WTC11 (cell line): ENCODE results near the gene COL5A1.

Source experiments
- ETV6 ChIP-seq: sonication (generic); formaldehyde crosslinking; IDR thresholded peaks from 2 replicates; pipeline ENCODE4 v1.8.1; 2022; ENCODE audit warnings: mild to moderate bottlenecking, missing genetic modification reagents
- NR2C2 ChIP-seq: sonication (generic); formaldehyde crosslinking; IDR thresholded peaks from 2 replicates; pipeline ENCODE4 v1.8.0; 2022; ENCODE audit warnings: mild to moderate bottlenecking, missing genetic modification reagents
- TF ChIP-seq, protein P1 (sequence below): fragments of 250-450 bp; sonication (Bioruptor Pico); IDR thresholded peaks from 2 replicates; pipeline ENCODE4 v2.1.2; 2022; ENCODE audit warnings: mild to moderate bottlenecking, moderate library complexity
- TF ChIP-seq, protein P2 (sequence below): fragments of 200-600 bp; IDR thresholded peaks from 2 replicates; pipeline ENCODE4 v1.8.0; 2022; ENCODE audit warnings: antibody characterized with exemption
- TF ChIP-seq, protein P3 (sequence below): sonication (generic); formaldehyde crosslinking; IDR thresholded peaks from 2 replicates; pipeline ENCODE4 v1.8.0; 2022; ENCODE audit warnings: mild to moderate bottlenecking, missing genetic modification reagents
- TF ChIP-seq, protein P4 (sequence below): fragments of 250-450 bp; sonication (Bioruptor Pico); IDR thresholded peaks from 2 replicates; pipeline ENCODE4 v1.9.0; 2021; ENCODE audit warnings: mild to moderate bottlenecking, borderline replicate concordance
- TF ChIP-seq, protein P5 (sequence below): sonication (generic); formaldehyde crosslinking; IDR thresholded peaks from 2 replicates; pipeline ENCODE4 v1.8.1; 2022; ENCODE audit warnings: missing genetic modification reagents, borderline replicate concordance

DNA sequence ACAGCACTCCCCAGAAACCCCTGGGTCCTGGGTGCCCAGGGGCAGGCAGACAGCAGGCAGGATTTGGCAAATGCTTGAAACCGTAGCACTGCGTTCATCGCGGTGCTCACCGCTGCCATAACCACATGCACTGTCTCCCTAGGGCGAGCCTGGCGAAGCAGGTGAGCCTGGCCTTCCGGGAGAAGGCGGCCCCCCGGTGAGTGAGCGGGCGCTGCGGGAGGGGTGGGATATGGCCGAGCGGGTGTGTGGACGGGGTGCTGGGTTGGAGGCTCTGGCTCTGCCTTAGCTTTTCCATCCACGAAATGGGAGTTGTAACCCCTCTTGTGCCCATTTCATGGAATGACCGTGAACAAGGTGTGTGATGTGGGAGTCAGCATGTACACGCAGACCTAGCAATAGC, 172.2 kb downstream of the COL5A1 start:
- TF ChIP-seq, protein P1, sequence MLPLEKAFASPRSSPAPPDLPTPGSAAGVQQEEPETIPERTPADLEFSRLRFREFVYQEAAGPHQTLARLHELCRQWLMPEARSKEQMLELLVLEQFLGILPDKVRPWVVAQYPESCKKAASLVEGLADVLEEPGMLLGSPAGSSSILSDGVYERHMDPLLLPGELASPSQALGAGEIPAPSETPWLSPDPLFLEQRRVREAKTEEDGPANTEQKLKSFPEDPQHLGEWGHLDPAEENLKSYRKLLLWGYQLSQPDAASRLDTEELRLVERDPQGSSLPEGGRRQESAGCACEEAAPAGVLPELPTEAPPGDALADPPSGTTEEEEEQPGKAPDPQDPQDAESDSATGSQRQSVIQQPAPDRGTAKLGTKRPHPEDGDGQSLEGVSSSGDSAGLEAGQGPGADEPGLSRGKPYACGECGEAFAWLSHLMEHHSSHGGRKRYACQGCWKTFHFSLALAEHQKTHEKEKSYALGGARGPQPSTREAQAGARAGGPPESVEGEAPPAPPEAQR (CRISPR knock-in tag): no peak
- TF ChIP-seq, protein P2, sequence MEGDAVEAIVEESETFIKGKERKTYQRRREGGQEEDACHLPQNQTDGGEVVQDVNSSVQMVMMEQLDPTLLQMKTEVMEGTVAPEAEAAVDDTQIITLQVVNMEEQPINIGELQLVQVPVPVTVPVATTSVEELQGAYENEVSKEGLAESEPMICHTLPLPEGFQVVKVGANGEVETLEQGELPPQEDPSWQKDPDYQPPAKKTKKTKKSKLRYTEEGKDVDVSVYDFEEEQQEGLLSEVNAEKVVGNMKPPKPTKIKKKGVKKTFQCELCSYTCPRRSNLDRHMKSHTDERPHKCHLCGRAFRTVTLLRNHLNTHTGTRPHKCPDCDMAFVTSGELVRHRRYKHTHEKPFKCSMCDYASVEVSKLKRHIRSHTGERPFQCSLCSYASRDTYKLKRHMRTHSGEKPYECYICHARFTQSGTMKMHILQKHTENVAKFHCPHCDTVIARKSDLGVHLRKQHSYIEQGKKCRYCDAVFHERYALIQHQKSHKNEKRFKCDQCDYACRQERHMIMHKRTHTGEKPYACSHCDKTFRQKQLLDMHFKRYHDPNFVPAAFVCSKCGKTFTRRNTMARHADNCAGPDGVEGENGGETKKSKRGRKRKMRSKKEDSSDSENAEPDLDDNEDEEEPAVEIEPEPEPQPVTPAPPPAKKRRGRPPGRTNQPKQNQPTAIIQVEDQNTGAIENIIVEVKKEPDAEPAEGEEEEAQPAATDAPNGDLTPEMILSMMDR: no peak
- TF ChIP-seq, protein P3, sequence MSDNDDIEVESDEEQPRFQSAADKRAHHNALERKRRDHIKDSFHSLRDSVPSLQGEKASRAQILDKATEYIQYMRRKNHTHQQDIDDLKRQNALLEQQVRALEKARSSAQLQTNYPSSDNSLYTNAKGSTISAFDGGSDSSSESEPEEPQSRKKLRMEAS (CRISPR knock-in tag): no peak
- TF ChIP-seq, protein P4, sequence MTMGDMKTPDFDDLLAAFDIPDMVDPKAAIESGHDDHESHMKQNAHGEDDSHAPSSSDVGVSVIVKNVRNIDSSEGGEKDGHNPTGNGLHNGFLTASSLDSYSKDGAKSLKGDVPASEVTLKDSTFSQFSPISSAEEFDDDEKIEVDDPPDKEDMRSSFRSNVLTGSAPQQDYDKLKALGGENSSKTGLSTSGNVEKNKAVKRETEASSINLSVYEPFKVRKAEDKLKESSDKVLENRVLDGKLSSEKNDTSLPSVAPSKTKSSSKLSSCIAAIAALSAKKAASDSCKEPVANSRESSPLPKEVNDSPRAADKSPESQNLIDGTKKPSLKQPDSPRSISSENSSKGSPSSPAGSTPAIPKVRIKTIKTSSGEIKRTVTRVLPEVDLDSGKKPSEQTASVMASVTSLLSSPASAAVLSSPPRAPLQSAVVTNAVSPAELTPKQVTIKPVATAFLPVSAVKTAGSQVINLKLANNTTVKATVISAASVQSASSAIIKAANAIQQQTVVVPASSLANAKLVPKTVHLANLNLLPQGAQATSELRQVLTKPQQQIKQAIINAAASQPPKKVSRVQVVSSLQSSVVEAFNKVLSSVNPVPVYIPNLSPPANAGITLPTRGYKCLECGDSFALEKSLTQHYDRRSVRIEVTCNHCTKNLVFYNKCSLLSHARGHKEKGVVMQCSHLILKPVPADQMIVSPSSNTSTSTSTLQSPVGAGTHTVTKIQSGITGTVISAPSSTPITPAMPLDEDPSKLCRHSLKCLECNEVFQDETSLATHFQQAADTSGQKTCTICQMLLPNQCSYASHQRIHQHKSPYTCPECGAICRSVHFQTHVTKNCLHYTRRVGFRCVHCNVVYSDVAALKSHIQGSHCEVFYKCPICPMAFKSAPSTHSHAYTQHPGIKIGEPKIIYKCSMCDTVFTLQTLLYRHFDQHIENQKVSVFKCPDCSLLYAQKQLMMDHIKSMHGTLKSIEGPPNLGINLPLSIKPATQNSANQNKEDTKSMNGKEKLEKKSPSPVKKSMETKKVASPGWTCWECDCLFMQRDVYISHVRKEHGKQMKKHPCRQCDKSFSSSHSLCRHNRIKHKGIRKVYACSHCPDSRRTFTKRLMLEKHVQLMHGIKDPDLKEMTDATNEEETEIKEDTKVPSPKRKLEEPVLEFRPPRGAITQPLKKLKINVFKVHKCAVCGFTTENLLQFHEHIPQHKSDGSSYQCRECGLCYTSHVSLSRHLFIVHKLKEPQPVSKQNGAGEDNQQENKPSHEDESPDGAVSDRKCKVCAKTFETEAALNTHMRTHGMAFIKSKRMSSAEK (CRISPR knock-in tag): no peak
- TF ChIP-seq ETV6 (CRISPR knock-in tag) (no peak), NR2C2 (CRISPR knock-in tag) (no peak)
- TF ChIP-seq, protein P5, sequence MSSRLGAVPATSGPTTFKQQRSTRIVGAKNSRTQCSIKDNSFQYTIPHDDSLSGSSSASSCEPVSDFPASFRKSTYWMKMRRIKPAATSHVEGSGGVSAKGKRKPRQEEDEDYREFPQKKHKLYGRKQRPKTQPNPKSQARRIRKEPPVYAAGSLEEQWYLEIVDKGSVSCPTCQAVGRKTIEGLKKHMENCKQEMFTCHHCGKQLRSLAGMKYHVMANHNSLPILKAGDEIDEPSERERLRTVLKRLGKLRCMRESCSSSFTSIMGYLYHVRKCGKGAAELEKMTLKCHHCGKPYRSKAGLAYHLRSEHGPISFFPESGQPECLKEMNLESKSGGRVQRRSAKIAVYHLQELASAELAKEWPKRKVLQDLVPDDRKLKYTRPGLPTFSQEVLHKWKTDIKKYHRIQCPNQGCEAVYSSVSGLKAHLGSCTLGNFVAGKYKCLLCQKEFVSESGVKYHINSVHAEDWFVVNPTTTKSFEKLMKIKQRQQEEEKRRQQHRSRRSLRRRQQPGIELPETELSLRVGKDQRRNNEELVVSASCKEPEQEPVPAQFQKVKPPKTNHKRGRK (CRISPR knock-in tag): no peak
